ENCODE results near the gene COMMD3. TPM values are rescaled to one million over a fixed set of nuclear protein-coding genes. Genes with fewer than 3 reads are reported as not detected.

The COMMD3 gene
- total and polyA plus RNA-seq, 9 of the 15 experiments (the other 6 are each of a cell fraction or from before 2014, with no cell fraction given) = 50.7 to 217 (median 80.1) TPM

DNA sequence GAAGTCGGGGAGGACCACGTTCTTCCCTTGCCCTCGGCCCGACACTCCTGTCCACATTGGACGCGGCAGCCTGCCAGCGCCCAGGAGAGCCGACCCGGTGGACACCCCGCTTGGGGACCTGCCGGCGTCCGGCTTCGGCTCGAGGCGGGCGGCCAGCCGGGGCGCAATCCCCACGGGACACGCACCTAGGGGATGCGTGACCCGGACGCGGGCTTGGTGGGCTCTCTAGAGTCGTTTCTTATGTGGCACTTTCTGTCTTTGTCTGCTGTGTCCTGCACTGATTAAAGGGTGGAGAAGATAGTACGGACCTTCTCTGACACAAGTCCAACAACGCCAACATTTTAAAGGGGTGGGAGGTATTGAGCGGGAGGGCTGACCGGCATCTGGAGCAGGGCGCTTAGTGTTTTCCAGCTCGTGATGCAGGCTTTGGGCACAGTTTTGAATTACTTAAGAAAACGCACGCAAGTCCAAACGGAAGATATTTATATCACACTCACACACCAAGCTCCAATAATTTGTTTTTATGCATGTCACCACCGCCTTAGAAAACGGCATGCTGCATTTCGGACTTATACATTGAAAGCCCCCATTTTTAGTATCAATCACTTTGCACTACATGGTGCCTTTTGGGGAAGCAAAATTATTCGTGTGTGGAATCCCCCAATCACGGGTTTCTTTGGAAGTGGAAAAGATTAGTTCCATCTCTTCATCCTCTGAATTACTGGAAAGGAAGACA, 25.2 kb downstream of the COMMD3 start (continued):
- TF ChIP-seq ZNF778 (CRISPR knock-in tag; IDR thresholded peaks at IDR 0.05) (no peak), CXXC5 (CRISPR knock-in tag; IDR thresholded peaks at IDR 0.05) (peak; percentile 18), ZNF766 (CRISPR knock-in tag; conservative IDR thresholded peaks at IDR 0.05) (no peak), FOXP1 (CRISPR knock-in tag; IDR thresholded peaks at IDR 0.05) (0 out of 2 replicates have a peak, but pooled peaks have one; percentile 32), BRD4 (IDR thresholded peaks at IDR 0.05) (peak; percentile 23; the same call in 1 of the 2 replicates), ZNF347 (CRISPR knock-in tag; IDR thresholded peaks at IDR 0.05; ENCODE audit: low read depth) (no peak), IFI16 (CRISPR knock-in tag; IDR thresholded peaks at IDR 0.05) (no peak), SREBF1 (IDR thresholded peaks at IDR 0.05; ENCODE audit: borderline replicate concordance, low read depth, low read length) (no peak), FOS (IDR thresholded peaks at IDR 0.05; ENCODE audit: extremely low read depth, insufficient read length) (no peak), TEAD1 (CRISPR knock-in tag; IDR thresholded peaks at IDR 0.05) (no peak; a peak in 1 of 4 replicates)
- TF ChIP-seq, protein P1, sequence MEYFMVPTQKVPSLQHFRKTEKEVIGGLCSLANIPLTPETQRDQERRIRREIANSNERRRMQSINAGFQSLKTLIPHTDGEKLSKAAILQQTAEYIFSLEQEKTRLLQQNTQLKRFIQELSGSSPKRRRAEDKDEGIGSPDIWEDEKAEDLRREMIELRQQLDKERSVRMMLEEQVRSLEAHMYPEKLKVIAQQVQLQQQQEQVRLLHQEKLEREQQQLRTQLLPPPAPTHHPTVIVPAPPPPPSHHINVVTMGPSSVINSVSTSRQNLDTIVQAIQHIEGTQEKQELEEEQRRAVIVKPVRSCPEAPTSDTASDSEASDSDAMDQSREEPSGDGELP (CRISPR knock-in tag; IDR thresholded peaks at IDR 0.05; ENCODE audit: borderline replicate concordance) = peak; percentile 55; the same call in 1 of the 2 replicates

Measured in K562 (cell line).